Inferior parietal cortex (tissue), 1 donor: ENCODE data around the gene IL17A.

ENCODE experiments used
- DNase-seq: peaks from one replicate; pipeline ENCODE4 v3.0.0-alpha.2; 2016; ENCODE audit errors: extremely low spot score

Gene IL17A

GRCh38 chr6:52186075-52186474, at the start of gene IL17A:
Gene IL17A, plus strand, starts transcription at chr6:52186375. Its CDS starts 57 bp downstream, at chr6:52186432.
- no peak for DNase-seq

DNA sequence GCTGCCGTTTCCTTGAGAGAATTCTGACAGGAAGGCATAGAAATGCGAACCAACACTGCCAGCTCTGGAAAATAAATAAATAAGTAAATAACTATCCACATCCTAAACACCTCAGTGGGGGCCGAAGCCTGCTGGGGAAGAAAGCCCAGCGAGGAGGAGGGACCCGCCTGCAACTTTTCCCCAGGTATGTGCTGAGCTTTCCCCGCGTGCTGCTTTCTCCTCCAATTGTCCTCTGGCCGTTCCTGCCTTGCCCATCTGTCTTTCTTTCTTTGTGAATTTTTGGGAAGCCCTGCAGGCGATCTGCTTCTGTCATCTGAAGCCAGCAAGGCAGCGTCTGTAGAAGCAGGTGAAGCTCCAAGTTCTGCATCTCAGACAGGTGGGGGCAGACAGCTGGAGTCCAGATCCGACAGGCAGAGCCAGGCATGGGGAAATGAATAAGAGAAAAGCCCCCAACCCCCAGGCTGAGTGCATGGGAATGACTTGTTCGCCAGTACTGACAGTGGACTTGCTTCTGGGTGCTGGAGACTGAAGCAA, 49.2 kb upstream of the IL17A start:
- no peak for DNase-seq

GRCh38 chr6:52138284-52138683, 47.9 kb upstream of the IL17A start:
- no peak for DNase-seq

DNA sequence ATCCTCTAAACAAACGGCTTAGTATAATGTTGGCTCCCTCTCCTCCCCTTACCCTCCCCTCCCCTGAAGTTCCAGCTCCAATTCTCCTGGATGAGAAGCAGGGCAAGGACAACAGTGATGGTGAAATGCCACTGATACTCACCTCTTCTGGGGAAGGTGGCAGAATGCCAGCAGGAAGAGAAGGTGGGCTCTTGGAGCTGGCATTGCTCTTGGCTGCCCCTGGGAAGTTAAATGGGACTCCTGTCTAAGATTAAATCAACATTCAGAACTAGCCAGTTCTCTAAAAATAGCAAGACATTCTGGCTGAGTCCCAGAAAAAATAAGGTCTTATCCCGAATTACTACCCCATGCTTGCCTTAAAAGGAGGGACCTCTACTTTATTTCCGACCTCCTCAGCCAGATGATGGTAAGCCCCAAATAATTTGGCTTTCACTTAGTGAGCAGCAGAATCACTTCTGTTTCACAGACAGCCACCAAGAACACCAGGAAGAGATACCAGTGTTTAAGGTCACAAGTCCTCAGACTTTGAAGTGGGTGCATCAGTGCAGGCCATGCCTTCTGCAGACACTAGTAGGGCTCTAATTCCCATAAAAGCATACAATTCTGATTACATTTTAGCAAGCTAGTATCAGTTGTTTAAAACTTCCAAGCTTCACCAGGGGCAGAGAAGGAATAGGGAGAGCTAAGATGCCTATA, 46.0 kb upstream of the IL17A start:
- no peak for DNase-seq

DNA sequence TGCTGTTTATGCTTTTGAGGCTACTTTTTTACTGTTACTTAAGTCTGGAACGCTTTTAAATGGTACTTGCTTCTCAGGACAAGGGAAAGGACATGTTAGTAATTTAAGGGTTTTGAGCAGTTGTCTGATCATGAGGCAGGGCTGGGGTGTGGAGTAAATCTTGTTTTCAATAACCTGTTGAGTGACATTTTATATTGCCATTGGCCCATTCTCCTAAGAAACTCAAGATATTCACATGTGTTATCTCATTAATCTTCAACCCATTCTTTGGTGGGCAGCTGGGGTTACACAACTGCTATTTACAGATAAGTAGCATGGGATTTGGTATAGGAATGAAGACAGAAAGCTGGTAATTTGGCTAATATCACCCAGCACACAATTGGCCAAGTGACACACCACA, 44.6 kb upstream of the IL17A start:
- DNase-seq = no peak

DNA sequence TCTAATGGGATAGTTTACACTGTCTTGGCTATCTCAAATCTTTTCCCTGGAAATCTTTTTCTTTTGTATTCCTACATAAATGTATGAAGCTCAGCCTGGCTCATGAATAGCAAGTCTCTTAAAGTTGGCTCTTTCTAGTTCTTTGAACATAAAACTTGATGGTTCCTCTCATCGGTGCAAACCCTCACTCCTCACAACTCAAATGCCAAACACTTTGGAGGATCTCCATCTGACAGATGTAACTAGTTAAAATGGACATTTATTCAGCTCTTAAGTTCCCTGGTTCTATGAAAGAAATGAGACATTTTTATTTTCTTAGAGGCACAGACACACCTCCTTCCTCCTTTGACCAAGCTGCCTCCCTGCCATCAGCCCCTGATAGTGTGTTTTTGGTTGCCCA, 43.6 kb upstream of the IL17A start:
- no peak for DNase-seq

DNA sequence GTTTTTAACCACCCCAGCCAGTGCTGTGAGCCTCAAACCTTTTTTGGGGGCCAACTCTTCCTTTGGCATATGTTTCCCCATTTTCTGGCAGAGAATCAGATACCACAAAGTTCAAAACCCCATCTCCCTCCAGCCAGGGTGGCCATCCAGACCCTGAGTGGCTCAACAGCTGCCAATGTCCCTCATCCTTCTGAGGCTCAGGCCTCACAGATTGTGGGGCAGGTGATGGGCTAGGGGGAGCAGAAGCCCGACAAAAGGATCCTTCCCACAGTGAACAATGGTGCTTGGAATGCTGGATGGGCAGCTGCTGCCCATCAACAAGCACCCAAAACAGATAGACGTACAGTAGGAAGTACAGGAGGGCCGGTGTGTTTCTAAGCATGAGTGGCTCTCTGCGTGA, 42.6 kb upstream of the IL17A start:
- DNase-seq = no peak

GRCh38 chr6:52144196-52145076, 41.7 kb upstream of the IL17A start:
- no peak for DNase-seq

DNA sequence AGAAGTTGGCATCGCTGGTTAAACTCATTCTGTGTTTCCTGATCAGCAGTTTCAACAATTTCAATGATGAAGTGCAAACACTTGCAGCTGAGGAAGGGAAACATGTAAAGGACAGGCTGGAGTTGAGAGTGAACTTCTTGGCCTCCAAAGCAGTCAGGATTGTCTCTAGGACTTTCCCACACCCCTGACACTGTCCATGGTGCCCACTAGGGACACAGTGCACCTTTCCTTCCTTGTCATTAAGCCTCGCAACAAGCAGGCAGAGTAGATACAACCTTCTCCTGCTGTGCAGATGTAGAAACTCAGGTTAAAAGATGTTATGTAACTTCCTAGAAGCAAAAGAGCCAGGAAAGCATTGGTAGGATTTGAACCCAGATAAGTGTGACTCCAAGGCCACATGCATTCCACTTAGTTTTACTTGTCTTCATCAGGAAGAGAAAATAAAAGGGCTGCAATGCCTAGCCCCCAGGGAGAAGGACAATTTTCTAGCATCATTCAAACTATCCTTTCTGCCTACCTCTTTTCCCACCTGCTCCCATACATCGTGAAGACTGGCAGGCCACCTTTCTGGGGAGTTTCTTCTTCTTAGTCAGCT, 39.2 kb upstream of the IL17A start:
- DNase-seq = no peak

DNA sequence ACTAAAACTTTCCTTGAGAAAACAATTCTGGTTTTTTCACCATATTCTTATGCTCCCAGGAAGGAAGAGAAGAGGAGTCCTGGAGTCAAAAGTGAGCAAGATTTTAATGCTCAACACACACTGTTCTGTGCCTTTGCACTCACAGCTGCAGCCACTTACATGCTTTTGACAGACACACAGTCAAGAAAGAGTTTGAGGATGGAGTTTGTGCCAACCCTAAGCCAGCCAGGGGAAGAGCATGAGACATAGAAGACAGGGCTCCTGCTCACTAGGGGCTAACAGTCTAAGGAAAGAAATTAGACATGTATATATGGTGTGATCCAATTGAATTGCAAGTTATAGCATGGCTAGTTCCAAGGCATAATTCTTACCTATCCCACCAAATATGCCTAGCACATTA, 37.1 kb upstream of the IL17A start:
- DNase-seq = no peak

- no peak for DNase-seq
Measured at GRCh38 chr6:52149949-52150348, 36.2 kb upstream of the IL17A start.

DNA sequence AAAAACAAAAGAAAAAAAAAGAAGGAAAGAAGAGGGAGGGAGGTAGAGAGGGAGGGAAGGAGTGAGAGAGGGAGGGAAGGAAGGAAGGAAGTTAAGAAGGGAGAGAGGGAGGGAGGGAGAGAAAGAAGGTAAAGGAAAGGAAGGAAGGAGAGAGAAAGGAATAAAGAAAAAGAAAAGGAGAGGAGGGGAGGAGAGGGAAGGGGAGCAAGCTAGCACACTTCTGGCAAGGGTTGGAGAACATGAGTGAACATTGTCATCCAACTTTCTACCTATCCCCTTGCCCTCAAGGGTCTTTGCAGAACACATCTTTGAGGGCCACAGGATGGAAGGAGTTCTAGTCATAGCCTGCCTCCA, 34.1 kb upstream of the IL17A start:
- DNase-seq = no peak

DNA sequence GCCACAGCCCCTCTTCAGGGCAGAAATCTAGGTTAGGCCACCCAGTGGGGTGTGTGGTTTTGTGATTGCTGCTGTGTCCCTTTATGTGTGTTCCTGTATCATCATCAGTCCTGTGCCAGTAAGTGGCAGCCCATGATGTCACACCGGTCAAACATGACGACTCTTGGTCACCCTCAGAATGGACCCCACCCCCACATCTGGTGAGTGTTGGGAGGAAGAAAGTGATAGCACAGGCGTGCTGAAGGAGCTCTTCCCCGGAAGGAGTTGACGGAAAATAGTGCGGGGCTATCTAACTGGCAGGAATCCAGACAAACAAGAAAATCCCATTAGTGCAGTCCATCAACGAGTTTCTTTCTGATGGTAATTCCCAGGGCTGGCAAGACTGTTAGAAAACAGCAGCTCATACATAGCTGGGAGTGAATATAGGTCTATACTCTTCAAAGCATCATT, 33.4 kb upstream of the IL17A start:
- no peak for DNase-seq

DNA sequence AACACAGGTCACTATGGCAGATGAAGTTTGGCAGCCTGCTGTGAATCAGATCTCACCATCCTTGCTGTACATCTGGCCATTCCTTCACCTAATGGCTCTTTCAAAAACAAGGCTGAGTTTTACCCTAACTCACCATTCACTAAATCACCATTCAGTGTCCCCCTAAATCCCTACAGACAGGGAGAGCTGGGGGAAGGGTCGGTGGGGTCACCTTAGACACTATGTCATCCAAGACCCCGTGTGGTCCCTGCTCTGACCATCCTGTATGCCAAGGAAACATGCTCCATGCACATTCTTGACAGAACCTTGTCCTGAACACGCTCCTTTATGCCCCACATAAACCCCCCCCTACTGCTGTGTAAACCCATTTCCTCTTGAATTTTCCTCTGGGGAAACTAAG, 31.8 kb upstream of the IL17A start:
- no peak for DNase-seq

GRCh38 chr6:52155791-52156576, 30.2 kb upstream of the IL17A start:
- no peak for DNase-seq

GRCh38 chr6:52157301-52157941, 28.8 kb upstream of the IL17A start:
- no peak for DNase-seq

DNA sequence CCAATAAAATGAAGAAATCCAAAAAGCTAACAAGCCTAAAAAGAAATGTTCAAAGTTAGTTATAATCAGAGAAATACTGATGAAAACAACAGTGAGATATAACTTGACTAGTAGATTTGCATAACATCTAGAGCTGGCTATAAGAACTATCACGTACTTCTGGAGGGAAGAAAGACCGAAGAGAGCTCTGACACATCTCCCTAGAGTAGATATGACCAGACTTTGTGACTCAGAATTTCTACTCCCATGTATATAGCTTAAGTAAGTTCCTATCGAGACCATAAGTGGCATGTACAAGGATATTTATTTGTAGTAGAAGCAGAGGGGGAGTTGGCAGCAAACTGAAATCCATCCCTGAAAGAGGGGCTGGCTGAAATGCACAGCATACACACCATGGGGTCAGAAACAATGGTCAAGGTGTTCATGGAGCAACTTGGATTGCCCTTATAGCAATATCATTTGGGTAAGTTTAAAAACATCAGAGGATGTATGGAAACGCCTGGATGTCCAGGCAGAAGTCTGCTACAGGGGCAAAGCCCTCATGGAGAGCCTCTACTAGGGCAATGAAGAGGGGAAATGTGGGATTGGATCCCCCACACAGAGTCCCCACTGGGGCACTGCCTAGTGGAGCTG, 25.6 kb upstream of the IL17A start:
- DNase-seq = no peak

GRCh38 chr6:52161689-52162438, 24.3 kb upstream of the IL17A start:
- DNase-seq = no peak

- peak; percentile 24 for DNase-seq
Measured at GRCh38 chr6:52162940-52163908, 23.0 kb upstream of the IL17A start.
